GM21529 (cell line): Measurements from ENCODE around the gene NEURL1B.
"Not testable (repeated sequence)": the region's sequence is repeated elsewhere in the genome, so short reads cannot be mapped to it uniquely, and the experiment has no call there.

ENCODE experiments used
- ATAC-seq: cut with Tn5 transposase; IDR thresholded peaks from one replicate; pipeline ENCODE4 v1.9.1; 2021; ENCODE audit not compliant: unreplicated experiment

Gene NEURL1B

DNA sequence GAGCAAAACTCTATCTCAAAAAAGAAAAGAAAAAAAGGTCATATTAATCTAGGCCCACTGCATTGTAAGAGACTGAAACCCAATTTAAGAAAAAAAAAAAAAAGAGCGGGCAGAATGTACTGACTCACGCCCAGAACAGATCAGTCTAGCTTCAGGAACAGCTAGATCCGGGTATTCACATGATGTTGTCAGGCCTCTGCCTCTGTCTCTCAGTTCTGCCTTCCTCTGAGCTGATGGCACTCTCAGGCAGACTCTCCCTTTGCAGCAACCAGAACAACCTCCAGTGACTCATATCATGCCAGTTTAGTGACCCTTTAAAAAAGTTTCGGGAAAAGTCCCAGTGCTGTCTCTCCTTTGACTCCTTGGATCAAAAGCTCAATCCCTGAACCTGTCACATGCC, 53.0 kb downstream of the NEURL1B start:
- ATAC-seq = no peak

DNA sequence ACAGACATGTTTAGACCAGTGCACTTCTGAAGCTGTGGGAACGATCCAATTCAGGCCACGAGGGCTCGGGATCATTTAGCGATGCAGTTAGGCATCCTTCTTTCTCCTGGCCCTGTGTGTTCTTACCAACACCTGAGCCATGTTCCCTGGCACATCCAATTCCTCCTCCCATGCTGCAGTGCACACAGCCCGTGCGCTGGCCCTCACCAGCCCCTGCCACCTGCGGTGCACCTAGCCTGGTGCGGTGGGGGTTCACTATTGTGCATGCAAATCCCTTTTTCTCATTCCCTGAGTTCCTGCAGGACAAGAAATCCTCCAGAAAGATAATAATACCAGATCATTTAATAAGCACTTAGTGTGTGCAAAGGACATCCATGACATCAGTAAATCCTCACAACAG, 53.5 kb downstream of the NEURL1B start:
- no peak for ATAC-seq

GRCh38 chr5:172695232-172696054, 54.4 kb downstream of the NEURL1B start:
- ATAC-seq = no peak

DNA sequence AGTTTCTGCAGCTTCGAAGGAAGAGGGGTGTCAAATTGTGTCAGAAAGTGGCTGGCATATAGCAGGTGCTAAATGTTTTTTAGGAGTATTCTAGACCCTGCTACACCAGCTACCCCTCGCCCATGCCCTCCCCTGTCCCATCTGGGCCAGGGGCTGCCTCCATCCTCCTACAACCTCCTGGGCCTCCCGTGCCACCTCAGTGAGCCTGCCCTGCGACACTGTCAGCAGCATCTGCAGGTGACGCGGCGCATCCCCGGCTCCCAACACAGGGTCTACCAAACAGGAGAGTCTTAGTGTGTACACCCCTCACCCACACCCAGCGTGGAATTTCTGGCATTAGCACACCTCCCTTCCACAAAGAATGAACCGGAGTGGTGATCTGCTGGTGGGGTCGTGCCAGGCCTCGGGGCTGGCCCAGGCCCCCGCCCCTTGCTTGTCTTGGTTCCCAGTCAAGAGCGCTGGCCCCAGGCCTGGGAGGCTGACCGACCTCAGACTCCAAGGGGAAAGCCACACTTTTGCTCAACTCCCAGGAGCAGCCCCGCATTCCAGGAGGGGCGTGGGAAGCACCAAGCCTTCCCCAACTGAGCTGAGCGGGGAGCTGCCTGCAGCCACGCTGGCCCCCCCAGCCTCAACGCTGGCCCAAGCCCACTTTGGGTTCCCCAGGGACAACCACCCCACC, 55.2 kb downstream of the NEURL1B start:
- no peak for ATAC-seq

DNA sequence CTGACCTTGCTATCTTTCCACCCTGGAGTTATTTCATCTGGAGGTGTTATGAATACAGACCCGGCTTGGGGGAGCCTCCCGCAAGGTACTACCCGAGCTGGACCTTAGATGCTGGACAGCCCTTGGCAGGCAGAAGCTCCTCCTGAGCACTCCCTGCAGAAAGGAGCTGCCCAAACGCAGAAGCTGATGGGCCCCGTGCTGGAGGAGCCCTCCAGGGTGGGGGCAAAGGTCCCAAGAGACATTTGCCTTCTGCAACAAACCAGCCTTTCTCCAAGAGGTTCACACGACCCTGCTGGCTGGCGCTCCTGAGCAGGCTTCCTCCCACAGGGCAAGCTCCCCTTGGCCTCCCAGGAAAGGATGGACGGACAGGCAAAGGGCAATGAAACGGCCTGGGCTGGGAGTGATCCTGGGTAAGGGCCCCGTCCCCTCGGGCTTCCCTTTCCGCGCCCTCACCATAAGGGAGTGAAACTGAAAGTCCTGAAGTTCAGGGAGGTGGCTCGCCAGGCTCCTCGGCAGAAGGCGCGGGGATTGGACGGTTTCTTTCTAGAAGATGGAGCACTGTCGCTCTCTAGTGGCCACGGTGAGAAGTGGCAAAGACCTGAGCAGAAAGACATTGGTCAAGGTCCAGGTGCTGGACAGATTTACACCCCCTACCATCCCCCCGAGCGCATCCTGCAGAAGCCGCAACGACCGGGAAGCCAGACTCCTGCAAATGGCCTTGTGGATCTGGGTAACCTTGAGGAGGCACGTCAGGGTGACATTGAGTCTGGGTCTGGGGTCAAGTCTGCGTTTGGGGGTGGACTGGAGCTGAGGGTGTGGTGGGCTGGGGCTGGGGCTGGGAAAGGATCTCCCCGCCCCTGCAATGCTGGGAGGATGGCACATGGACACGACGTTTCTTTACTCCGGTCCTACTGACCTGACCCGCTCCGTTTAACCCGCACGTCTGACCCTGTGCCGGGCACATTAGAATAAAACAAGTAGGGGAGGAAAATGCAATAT, 56.4 kb downstream of the NEURL1B start:
- ATAC-seq = peak; percentile 85

GRCh38 chr5:172699423-172699822, 58.4 kb downstream of the NEURL1B start:
- ATAC-seq = no peak

DNA sequence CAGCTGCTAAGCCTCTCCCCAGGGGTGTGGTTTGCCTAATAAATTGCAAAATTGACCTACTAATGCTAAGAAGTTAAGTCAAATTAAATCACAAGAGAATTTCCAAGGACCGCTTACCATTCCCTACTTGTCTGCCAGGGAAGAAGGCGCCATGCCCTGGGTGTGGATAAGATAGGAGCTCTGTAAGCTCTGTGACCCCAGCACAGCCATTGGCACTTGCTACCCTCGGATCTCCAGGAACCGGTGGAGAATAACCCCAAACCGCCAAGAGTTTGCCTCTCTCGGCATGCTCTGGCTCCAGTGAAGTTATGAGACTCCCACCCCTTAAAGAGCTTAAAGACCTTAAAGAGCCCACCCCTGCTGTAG, 58.9 kb downstream of the NEURL1B start:
- ATAC-seq = no peak

GRCh38 chr5:172700365-172701290, 59.6 kb downstream of the NEURL1B start:
- no peak for ATAC-seq

GRCh38 chr5:172701291-172701656, 60.2 kb downstream of the NEURL1B start:
- ATAC-seq = no peak

- no peak for ATAC-seq
Measured at GRCh38 chr5:172703952-172704351, 62.9 kb downstream of the NEURL1B start.

GRCh38 chr5:172705576-172706084, 64.6 kb downstream of the NEURL1B start:
- no peak for ATAC-seq

DNA sequence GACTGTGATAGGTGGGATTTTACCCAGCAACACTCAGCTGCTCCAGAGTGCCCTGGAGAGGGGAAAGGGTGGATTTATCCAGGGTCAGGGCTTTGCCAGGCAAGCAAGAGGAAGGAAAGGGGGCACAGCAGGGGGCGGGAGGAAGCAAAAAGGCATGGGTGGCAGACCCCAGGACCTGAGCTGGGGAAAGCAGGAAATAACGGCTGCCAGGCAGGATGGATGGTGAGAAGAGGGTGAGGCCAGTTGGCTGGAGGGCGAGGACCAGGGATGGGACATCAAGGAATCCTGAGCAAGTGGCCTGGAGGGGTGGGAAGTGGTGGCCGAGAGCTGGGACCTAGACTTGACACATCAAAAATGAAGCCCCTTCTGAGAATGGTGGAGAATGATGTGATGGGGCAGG, 65.7 kb downstream of the NEURL1B start:
- ATAC-seq = no peak

- ATAC-seq = no peak
Measured at GRCh38 chr5:172707285-172708182, 66.5 kb downstream of the NEURL1B start.

DNA sequence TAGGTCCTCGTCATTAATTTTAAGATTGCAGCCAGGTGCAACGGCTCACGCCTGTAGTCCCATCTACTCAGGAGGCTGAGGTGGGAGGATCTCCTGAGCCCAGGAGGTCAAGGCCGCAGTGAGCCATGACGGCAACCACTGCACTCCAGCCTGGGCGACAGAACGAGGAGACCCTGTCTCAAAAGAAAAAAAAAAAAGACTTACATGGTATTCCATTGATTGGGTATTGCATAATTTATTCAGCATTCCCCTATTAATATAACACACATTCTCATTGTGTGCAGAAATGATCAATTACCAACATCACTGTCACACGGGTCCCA, 67.1 kb downstream of the NEURL1B start:
- no peak for ATAC-seq

- no peak for ATAC-seq
Measured at GRCh38 chr5:172710676-172711075, 69.6 kb downstream of the NEURL1B start.

DNA sequence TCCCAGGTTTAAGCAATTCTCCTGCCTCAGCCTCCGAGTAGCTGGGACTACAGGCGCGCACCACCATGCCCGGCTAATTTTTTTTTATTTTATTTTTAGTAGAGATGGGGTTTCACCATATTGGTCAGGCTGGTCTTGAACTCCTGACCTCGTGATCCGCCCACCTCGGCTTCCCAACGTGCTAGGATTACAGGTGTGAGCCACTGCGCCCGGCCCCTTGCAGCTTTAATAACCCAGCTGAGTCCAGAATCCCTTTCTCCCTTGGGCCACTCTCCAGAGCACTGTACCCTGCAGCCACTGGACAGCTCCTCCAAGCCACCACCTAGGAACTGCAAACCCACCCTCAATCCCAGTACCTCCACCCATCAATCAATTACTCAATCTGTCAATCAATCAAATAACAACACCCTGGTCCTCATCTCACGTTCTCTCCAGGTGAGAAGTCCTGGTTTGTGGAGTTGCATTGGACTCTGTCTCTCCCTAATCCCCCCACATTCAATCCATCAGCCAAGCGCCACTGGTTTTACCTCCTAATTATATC, 70.3 kb downstream of the NEURL1B start:
- not testable (repeated sequence) for ATAC-seq

DNA sequence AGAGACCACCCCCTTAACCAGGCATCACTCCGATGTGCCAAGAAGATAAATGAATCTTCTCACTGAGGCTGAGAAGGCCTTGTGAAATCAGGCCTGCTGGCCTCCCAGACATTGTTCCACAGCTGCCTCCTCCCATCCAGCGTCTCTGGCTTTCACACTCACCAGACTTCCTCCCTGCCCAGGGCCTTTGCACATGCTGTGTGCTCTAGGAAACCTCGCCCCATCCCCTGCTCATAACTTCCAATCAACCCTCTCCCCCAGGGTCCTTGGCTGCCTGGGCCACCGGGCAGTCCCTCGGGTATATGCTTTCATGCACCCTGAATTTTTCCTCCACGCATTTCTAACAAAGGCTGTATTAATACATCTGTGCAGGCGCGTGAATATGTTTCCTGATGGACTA, 71.5 kb downstream of the NEURL1B start:
- ATAC-seq = no peak

- ATAC-seq = no peak
Measured at GRCh38 chr5:172713113-172713808, 72.2 kb downstream of the NEURL1B start.
